Breast epithelium (tissue), 3 donors: ENCODE results near the gene RPS6KC1.

ENCODE experiments used
- POLR2A ChIP-seq: fragments of 450-650 bp; IDR thresholded peaks from one replicate; pipeline ENCODE4 v1.6.1; 2016; ENCODE audit warnings: antibody characterized with exemption, mild to moderate bottlenecking, moderate library complexity
- TF ChIP-seq, protein P1 (sequence below), 3 donors: fragments of 450-650 bp; IDR thresholded peaks; one replicate each; pipeline ENCODE4 v1.5.1; 2016 to 2017; ENCODE audit warnings: antibody characterized with exemption in 3 of 3, mild to moderate bottlenecking in 3 of 3, moderate library complexity in 3 of 3

DNA sequence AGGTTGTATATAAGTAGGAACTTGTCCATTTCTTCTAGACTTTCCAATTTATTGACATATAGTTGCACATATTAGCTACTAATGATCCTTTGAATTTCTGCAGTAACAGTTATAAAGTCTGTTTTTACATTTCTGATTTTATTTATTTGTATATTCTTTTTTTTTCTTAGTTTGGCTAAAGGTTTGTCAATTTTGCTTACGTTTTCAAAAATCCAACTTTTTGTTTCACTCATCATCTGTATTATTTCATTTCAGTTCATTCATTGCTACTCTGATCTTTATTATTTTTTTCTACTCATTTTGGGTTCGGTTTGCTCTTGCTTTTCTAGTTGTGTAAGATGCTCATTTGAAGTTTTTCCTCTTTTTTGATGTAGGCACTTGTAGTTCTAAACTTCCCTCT is 97.9 kb downstream of the RPS6KC1 start:
- TF ChIP-seq, protein P1, sequence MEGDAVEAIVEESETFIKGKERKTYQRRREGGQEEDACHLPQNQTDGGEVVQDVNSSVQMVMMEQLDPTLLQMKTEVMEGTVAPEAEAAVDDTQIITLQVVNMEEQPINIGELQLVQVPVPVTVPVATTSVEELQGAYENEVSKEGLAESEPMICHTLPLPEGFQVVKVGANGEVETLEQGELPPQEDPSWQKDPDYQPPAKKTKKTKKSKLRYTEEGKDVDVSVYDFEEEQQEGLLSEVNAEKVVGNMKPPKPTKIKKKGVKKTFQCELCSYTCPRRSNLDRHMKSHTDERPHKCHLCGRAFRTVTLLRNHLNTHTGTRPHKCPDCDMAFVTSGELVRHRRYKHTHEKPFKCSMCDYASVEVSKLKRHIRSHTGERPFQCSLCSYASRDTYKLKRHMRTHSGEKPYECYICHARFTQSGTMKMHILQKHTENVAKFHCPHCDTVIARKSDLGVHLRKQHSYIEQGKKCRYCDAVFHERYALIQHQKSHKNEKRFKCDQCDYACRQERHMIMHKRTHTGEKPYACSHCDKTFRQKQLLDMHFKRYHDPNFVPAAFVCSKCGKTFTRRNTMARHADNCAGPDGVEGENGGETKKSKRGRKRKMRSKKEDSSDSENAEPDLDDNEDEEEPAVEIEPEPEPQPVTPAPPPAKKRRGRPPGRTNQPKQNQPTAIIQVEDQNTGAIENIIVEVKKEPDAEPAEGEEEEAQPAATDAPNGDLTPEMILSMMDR (IDR thresholded peaks at IDR 0.05), result no peak
- no peak for TF ChIP-seq POLR2A
